Ammon's horn (tissue), 1 donor: Measurements from ENCODE around the gene TGIF2.
A peak's percentile ranks its signal among the peaks of the same experiment; 100 is the strongest.

Experiments used
- DNase-seq: peaks from one replicate; pipeline ENCODE4 v3.0.0-alpha.2; 2016; ENCODE audit warnings: low spot score

The TGIF2 gene

DNA sequence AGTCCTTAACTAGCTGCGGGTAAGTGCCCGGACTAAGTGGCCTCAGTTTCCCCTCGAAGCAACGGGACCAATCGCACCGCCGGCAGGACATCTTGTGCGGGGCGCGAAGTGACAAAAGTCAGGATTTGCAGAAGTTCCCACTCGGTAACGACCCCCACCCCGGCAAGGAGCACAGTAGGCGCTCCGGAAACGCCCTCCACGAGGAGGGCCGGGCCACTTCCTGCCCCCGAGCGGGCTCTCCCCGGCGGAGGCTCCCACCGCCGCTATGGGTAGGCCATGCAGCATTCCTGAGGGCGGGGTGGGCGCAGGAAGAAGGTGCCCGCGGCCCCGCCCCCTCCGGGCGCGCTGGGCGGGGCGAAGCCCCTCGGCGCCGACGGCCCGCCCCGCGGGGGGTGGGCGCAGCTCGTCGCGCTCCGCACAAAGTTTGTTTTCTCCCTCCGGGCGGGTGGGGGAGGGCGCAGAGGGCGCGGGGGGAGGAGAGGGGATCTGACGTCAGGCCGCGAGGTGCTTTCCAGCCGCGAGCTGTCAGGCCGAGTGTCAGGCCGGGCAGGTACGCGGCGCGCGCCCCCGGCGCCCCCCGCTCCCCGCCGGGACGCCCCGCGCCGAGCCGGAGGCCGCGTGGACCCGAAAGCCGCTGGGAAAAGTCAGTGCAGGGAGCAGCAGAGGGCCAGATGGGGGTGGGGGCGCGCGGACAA lies at the start of gene TGIF2:
Gene TGIF2 (plus strand): TSS at position 495 of the 695 bp plus-strand sequence. CDS start 5,178 bp downstream, outside the sequence.
- DNase-seq, result peak; percentile 50

GRCh38 chr20:36525620-36526365 lies 47.6 kb upstream of the TGIF2 start:
- DNase-seq, result no peak

GRCh38 chr20:36526521-36527011 lies 46.8 kb upstream of the TGIF2 start:
- no peak for DNase-seq

GRCh38 chr20:36527331-36528125 lies 45.9 kb upstream of the TGIF2 start:
- no peak for DNase-seq

GRCh38 chr20:36528176-36528874 lies 45.1 kb upstream of the TGIF2 start:
- no peak for DNase-seq

- no peak for DNase-seq
Measured at GRCh38 chr20:36528875-36529417, 44.5 kb upstream of the TGIF2 start.

GRCh38 chr20:36532388-36532787 lies 41.0 kb upstream of the TGIF2 start:
- DNase-seq, result no peak

GRCh38 chr20:36532822-36533221 lies 40.6 kb upstream of the TGIF2 start:
- DNase-seq, result no peak

- no peak for DNase-seq
Measured at GRCh38 chr20:36538026-36538722, 35.2 kb upstream of the TGIF2 start.

DNA sequence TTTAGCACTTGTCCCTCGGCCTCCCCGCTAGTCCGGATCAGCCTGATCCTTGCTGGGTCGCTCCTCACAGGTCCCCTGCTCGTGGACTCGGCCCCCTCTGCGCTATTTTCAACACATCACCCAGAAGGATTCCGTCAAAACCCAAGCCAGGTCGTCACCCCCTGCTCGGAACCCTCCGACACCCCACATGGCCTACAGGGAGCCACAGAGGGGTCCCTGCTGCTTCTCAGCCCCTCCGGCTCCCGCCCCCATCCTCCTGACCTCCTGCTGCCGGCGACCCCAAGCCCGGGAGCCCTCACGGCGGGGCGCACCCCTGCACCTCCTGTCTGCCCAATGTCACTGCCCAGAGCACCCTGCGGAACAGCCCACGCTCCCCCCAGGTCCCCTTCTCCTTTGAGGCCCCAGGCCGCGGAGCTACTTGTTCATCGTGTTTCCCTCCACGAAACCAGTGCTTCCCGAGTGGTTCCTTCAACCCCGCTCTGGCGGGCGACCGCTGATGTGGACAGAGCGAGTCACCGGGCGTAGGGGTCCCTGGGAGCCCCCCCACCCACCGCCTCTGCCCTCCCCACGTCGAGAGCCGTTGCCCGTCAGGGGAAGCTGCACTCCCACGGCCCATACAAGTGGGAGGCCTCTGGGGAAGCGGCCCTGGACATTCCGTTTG lies 32.7 kb upstream of the TGIF2 start:
- DNase-seq, result no peak

- DNase-seq, result no peak
Measured at GRCh38 chr20:36541227-36541767, 32.1 kb upstream of the TGIF2 start, which contains the start of gene MYL9. TSS of gene MYL9 (plus strand) at chr20:36541519. CDS start at chr20:36544885, 3,366 bp downstream.

GRCh38 chr20:36541768-36542488 lies 31.5 kb upstream of the TGIF2 start:
- no peak for DNase-seq

GRCh38 chr20:36542516-36543183 lies 30.7 kb upstream of the TGIF2 start:
- DNase-seq, result no peak

- DNase-seq, result no peak
Measured at GRCh38 chr20:36543184-36544133, 29.9 kb upstream of the TGIF2 start.

GRCh38 chr20:36544134-36545018 lies 29.0 kb upstream of the TGIF2 start:
- no peak for DNase-seq

DNA sequence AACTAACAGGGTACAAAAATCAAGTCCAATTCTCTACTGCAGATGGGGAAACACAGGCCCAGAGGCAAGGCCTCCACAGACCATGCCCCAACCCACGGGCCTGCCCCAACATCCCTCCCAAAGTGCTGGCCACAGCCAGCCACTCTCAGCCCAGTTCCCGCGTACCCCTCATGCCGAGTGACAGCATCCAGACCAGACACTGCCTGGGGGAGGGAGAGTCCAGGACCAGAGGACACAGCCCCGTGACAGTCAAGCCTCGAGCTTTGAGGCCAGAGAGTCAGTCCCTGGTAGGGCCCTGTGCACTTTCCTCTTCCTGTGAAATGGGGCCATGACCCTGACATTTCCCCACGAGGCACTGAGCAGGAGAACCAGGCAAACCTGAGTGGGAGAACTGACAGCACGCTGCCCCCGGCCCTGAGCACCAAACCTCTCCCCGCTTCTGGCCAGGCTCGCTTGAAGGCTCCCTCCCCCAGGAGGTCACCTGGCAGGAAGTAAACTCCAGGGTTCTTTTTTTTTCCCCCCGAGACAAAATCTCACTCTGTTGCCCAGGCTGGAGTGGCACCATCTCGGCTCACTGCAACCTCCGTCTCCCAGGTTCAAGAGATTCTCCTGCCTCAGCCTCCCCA lies 27.2 kb upstream of the TGIF2 start:
- DNase-seq, result no peak
